ENCODE results near the gene KDM1A. TPM values are rescaled to one million over a fixed set of nuclear protein-coding genes. Genes with fewer than 3 reads are reported as not detected.

The KDM1A gene
- total RNA-seq, 4 donors from 2014 or later, result 37.8 to 64.1 (median 62.3) TPM

DNA sequence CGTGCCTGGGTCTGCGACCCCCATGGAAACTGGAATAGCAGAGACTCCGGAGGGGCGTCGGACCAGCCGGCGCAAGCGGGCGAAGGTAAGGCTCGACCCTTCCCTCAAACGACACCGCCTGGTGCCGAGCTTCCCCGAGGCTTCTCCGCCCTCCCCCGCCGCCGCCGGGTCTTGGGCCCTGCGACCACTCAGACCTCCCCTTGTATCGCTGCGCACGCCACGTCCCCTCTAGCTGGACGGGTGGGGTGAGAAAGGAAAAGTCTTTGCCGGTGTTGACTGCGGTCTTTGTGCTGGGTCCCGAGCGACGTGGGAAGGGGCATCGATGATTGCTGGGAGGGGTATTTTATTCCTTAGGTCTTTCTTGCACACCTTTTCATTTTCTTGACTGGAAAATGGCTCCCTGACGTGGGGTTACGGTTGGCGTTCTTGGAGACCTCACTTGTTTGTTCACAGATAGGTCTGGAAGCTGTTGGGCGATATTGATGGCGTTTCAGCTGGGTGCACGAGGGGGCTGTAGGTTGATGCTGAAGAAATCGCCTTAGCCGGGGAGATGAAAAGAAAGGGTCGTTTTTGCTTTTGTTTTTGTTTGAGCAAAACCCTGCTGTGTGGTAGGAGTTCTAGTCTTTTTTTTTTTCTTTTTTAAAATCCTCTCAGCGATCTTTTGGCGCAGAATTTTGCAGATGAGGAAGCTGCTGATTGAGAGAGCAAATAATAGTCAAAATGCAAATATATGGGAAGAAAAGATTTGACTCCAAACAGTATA is 776 bp downstream of the KDM1A start:
- peaks cover 5 to 26% (median 8%) of the 10 kb centered on the region in 3 donors for H3K4me1 ChIP-seq
- no peak for DNase-seq
- no peaks in the 10 kb centered on the region for H3K9me3 ChIP-seq
- no peaks in the 10 kb centered on the region for H3K36me3 ChIP-seq
- peak overlapping the region; percentile 75 to 97 (median 80) for H3K4me3 ChIP-seq
- peak overlapping the region; percentile 86 to 96 (median 92) for H3K27ac ChIP-seq
- TF ChIP-seq POLR2A (IDR thresholded peaks at IDR 0.05), result no peak
- TF ChIP-seq, protein P1, sequence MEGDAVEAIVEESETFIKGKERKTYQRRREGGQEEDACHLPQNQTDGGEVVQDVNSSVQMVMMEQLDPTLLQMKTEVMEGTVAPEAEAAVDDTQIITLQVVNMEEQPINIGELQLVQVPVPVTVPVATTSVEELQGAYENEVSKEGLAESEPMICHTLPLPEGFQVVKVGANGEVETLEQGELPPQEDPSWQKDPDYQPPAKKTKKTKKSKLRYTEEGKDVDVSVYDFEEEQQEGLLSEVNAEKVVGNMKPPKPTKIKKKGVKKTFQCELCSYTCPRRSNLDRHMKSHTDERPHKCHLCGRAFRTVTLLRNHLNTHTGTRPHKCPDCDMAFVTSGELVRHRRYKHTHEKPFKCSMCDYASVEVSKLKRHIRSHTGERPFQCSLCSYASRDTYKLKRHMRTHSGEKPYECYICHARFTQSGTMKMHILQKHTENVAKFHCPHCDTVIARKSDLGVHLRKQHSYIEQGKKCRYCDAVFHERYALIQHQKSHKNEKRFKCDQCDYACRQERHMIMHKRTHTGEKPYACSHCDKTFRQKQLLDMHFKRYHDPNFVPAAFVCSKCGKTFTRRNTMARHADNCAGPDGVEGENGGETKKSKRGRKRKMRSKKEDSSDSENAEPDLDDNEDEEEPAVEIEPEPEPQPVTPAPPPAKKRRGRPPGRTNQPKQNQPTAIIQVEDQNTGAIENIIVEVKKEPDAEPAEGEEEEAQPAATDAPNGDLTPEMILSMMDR (IDR thresholded peaks at IDR 0.05), result no peak
- intact Hi-C loops (cut with DNase I), result no loop called here
- H3K27me3 ChIP-seq, result no peaks in the 10 kb centered on the region
- 1% methylated on average over 14 to 17 of the region's 42 CpGs for WGBS, 2 donors

DNA sequence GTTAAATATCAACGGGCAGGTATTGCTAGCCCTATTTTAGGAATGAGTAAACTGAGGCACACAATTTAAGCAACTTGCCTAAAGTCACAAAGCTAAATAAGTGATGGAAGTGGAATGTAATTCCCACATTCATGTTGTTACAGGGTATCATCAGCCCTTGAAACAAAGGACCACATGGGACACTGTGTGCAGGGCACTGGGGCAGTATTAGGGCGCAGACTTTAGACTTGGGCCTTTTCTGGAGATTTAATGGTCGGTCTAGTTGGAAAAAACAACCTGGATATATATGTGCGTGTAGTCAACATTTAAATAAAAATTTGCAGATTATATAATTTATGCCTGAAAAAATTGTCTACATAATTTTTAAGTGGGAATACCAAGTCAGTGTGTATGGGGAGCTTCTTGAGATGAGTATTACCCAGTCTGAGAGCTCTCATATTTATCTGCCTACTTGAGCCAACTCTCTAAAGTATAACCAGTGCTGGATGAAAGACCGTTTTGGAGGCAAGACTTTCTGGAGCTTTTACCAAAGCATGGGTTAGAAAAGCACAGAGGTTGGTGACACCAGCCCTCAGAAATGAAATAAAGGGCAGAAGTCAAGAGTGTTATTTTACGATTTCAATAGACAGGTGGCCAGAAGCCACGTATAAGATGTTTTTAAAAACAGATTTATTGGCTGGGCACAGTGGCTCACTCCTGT is 1.6 kb downstream of the KDM1A start:
- no peaks in the 10 kb centered on the region for H3K27me3 ChIP-seq
- no peak for DNase-seq
- no peaks in the 10 kb centered on the region for H3K9me3 ChIP-seq
- H3K4me3 ChIP-seq, result peak overlapping the region; percentile 75 to 97 (median 80)
- TF ChIP-seq POLR2A (IDR thresholded peaks at IDR 0.05), result no peak
- peaks cover 5 to 26% (median 8%) of the 10 kb centered on the region in 3 donors for H3K4me1 ChIP-seq
- intact Hi-C loops (cut with DNase I), result no loop called here
- 31 to 33% methylated on average over 7 of the region's 7 CpGs for WGBS, 2 donors
- no peaks in the 10 kb centered on the region for H3K36me3 ChIP-seq
- peak overlapping the region in 3 of 4 donors; percentile 86 to 96 (median 93) for H3K27ac ChIP-seq

DNA sequence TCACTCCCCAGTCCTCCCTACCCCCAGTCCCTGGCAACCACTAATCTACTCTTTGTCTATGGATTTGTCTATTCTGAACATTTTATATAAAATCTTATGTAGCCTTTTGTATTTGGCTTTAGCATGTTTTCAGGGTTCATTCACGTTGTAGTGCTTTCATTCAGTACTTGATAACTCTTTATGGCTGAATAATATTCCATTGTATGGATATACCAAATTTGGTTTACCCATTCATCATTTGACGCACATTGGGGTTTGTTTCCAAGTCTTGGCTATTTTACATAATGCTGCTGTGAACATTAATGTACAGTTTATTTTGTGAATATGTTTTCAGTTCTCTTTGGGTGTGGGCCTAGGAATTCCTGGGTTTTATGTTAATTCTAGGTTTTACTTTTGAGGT is 2.6 kb downstream of the KDM1A start:
- Histone ChIP-seq H3K4me3 (peak overlapping the region in 1 of 4 donors; percentile 84), H3K27me3 (no peaks in the 10 kb centered on the region), H3K27ac (no peak overlapping the region), H3K36me3 (no peaks in the 10 kb centered on the region), H3K9me3 (no peaks in the 10 kb centered on the region), H3K4me1 (peaks cover 5 to 31% (median 8%) of the 10 kb centered on the region in 3 donors)
- intact Hi-C loops (cut with DNase I), result no loop called here
- 71 to 74% methylated on average over 2 of the region's 2 CpGs for WGBS, 2 donors
- DNase-seq, result no peak
- TF ChIP-seq, protein P1 (IDR thresholded peaks at IDR 0.05), result no peak
- no peak for TF ChIP-seq POLR2A (IDR thresholded peaks at IDR 0.05)

DNA sequence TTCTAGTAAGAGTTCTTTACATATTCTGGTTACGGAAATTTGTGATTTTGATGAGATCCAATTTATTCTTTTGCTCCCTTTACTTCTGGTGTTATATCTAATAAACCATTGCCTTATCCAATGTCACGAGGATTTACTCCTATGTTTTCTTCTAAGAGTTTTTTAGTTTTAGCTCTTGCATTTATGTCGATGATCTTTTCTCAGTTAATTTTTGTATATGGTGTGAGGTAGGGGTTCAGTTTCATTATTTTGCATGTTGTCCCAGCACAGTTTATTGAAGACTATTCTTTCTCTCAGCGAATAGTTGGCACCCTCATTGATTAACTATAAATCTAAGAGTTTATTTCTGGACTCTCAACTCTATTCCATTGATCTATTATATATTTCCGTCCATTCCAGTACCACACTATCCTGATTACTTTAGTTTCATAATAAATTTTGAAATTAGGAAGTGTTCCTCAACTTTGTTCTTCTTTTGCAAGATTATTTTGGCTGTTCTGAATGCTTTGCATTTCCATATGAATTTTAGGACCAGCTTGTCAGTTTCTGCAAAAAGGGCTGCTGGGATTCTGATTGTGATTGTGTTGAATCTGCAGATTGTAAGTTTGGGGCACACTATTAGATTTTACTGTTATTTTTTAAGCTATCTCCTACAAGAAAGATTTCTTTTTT is 4.0 kb downstream of the KDM1A start:
- Histone ChIP-seq H3K27ac (no peak overlapping the region), H3K36me3 (no peaks in the 10 kb centered on the region), H3K4me1 (peaks cover 5 to 39% (median 8%) of the 10 kb centered on the region in 3 donors), H3K9me3 (no peaks in the 10 kb centered on the region), H3K27me3 (no peaks in the 10 kb centered on the region), H3K4me3 (no peak overlapping the region)
- no peak for DNase-seq
- intact Hi-C loops (cut with DNase I), result no loop called here
- 90 to 94% methylated on average over 5 of the region's 5 CpGs for WGBS, 2 donors
- TF ChIP-seq POLR2A (IDR thresholded peaks at IDR 0.05), result no peak
- TF ChIP-seq, protein P1 (IDR thresholded peaks at IDR 0.05), result no peak

DNA sequence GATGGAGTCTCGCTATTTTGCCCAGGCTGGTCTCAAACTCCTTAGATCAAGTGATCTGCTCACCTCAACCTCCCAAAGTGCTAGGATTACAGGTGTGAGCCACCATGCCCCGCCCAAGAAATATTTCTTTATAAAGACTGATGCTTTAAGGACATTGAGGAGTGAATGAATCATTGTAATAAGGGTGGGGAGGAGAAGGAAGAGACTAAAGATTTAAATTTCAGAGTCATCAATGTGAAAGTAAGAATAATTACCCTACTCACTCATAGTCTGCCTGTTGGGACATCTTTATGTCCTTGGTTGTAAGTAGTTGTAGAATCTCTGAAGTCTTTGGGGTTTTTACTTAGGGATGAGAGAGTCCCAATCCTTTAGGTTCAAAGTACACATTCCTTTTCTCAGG is 7.3 kb downstream of the KDM1A start:
- DNase-seq, result no peak
- 93% methylated on average over 2 of the region's 2 CpGs for WGBS, 2 donors
- Histone ChIP-seq H3K4me3 (no peak overlapping the region), H3K4me1 (peaks cover 0 to 31% (median 1%) of the 10 kb centered on the region in 3 donors), H3K36me3 (no peaks in the 10 kb centered on the region), H3K27ac (no peak overlapping the region), H3K9me3 (no peaks in the 10 kb centered on the region), H3K27me3 (no peaks in the 10 kb centered on the region)
- intact Hi-C loops (cut with DNase I), result no loop called here
- TF ChIP-seq, protein P1 (IDR thresholded peaks at IDR 0.05), result no peak
- no peak for TF ChIP-seq POLR2A (IDR thresholded peaks at IDR 0.05)

Measured in esophagus squamous epithelium (tissue), 5 donors.